ENCODE results near the gene WNK2. TPM values are rescaled to one million over a fixed set of nuclear protein-coding genes. Genes with fewer than 3 reads are reported as not detected.
"Not testable (repeated sequence)": the region's sequence is repeated elsewhere in the genome, so short reads cannot be mapped to it uniquely, and the experiment has no call there.

The WNK2 gene
- total RNA-seq, 1 donor from 2014 or later, result 1.0 TPM

GRCh38 chr9:93246111-93246510 lies 62.2 kb downstream of the WNK2 start:
- no peak overlapping the region for H3K4me3 ChIP-seq (ENCODE audit: low read depth, low read length)
- TF ChIP-seq CTCF (conservative IDR thresholded peaks at IDR 0.05; ENCODE audit: low read depth, low read length), result no peak
- DNase-seq (ENCODE audit: low read depth), result no peak

GRCh38 chr9:93246526-93246925 lies 62.6 kb downstream of the WNK2 start:
- no peak for DNase-seq (ENCODE audit: low read depth)
- no peak for TF ChIP-seq CTCF (conservative IDR thresholded peaks at IDR 0.05; ENCODE audit: low read depth, low read length)
- no peak overlapping the region for H3K4me3 ChIP-seq (ENCODE audit: low read depth, low read length)

GRCh38 chr9:93247099-93247865 lies 63.3 kb downstream of the WNK2 start:
- no peak for DNase-seq (ENCODE audit: low read depth)
- TF ChIP-seq CTCF (conservative IDR thresholded peaks at IDR 0.05; ENCODE audit: low read depth, low read length), result no peak
- no peak overlapping the region for H3K4me3 ChIP-seq (ENCODE audit: low read depth, low read length)

- no peak for TF ChIP-seq CTCF (conservative IDR thresholded peaks at IDR 0.05; ENCODE audit: low read depth, low read length)
- no peak for DNase-seq (ENCODE audit: low read depth)
- H3K4me3 ChIP-seq (ENCODE audit: low read depth, low read length), result no peak overlapping the region
These were observed 64.0 kb downstream of the WNK2 start for GRCh38 chr9:93247892-93248291.

GRCh38 chr9:93248386-93249040 lies 64.6 kb downstream of the WNK2 start:
- no peak for TF ChIP-seq CTCF (conservative IDR thresholded peaks at IDR 0.05; ENCODE audit: low read depth, low read length)
- no peak for DNase-seq (ENCODE audit: low read depth)
- no peak overlapping the region for H3K4me3 ChIP-seq (ENCODE audit: low read depth, low read length)

GRCh38 chr9:93250185-93250584 lies 66.2 kb downstream of the WNK2 start:
- TF ChIP-seq CTCF (conservative IDR thresholded peaks at IDR 0.05; ENCODE audit: low read depth, low read length), result no peak
- H3K4me3 ChIP-seq (ENCODE audit: low read depth, low read length), result no peak overlapping the region
- no peak for DNase-seq (ENCODE audit: low read depth)

GRCh38 chr9:93251309-93251708 lies 67.4 kb downstream of the WNK2 start:
- not testable (repeated sequence) for DNase-seq (ENCODE audit: low read depth); H3K4me3 ChIP-seq (ENCODE audit: low read depth, low read length)
